ENCODE data around the gene PPM1B.

DNA sequence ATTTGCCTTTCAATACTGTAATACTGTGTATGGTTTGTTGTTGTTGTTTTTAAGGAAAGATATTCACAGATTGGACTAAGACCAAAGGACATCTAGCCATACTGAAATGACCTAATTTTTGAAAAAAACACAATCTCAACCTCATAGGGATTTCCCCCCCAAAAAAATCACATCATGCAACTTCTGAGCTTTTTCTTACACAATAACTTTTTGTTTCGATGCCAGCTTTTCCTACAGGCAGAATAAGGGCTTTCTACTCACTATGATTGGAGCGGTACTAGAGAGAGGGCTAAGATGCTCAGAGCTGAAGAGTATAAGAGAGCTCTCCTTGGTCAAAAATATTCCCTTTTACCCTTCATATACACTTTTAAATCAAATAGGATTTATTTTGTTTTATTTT, 74.2 kb downstream of the PPM1B start:
- TF ChIP-seq POLR2A (IDR thresholded peaks at IDR 0.05; ENCODE audit: low read depth, low read length) (no peak), SPI1 (IDR thresholded peaks at IDR 0.05; ENCODE audit: low read depth, low read length) (no peak), POLR2AphosphoS5 (IDR thresholded peaks at IDR 0.05; ENCODE audit: low read depth, low read length) (no peak)
